Stimulated activated CD4-positive, alpha-beta T cell treated with anti-CD3 and anti-CD28 coated beads, Interleukin-1b, Interleukin-23, amount 100 ng/mL, for 1 hour (primary cell): ENCODE data around the gene PRPH.
"Not testable (repeated sequence)": the region's sequence is repeated elsewhere in the genome, so short reads cannot be mapped to it uniquely, and the experiment has no call there.

ENCODE experiments used
- DNase-seq, 2 donors: peaks; one replicate each; pipeline ENCODE4 v3.0.0-alpha.2; 2020; ENCODE audit warnings: low read depth in 2 of 2

PRPH gene

GRCh38 chr12:49276304-49277290, 18.4 kb upstream of the PRPH start:
- no peak for DNase-seq

- DNase-seq: no peak
Measured at GRCh38 chr12:49277466-49277865, 17.5 kb upstream of the PRPH start.

DNA sequence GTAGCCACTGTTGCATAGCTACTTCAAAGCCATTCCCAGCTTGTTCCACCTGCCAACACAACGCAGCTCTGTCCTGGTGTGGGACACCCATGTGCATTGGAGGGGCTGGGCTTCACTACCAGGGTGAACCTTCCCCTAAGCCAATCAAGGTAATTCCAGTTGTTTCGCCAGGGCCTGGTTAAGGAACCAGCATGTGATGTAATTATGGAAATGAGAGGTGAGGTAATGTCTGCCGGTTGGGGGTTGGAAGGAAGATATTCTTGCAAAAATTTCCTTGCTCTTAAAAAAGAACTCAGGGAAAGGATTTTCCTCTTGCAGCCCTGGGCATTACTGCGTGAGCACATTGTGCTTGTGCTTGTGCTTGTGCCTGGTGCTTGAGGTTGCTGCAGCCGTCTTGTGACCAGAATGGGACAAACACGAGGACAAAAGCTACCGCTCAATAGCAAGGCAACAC, 15.2 kb upstream of the PRPH start:
- no peak for DNase-seq

- not testable (repeated sequence) for DNase-seq
Measured at GRCh38 chr12:49280545-49280944, 14.4 kb upstream of the PRPH start.

GRCh38 chr12:49282302-49282701, 12.6 kb upstream of the PRPH start:
- DNase-seq: no peak

- DNase-seq: not testable (repeated sequence)
Measured at GRCh38 chr12:49282740-49283375, 12.1 kb upstream of the PRPH start.

GRCh38 chr12:49283541-49284429, 11.2 kb upstream of the PRPH start:
- no peak for DNase-seq

- no peak for DNase-seq
Measured at GRCh38 chr12:49284672-49285071, 10.3 kb upstream of the PRPH start.

- DNase-seq: no peak
Measured at GRCh38 chr12:49287876-49288275, 7.1 kb upstream of the PRPH start.

GRCh38 chr12:49288412-49288853, 6.5 kb upstream of the PRPH start:
- peak; percentile 18 to 49 for DNase-seq

- no peak for DNase-seq
Measured at GRCh38 chr12:49288922-49289555, 5.9 kb upstream of the PRPH start.

GRCh38 chr12:49292729-49293055, 2.3 kb upstream of the PRPH start:
- DNase-seq: no peak

DNA sequence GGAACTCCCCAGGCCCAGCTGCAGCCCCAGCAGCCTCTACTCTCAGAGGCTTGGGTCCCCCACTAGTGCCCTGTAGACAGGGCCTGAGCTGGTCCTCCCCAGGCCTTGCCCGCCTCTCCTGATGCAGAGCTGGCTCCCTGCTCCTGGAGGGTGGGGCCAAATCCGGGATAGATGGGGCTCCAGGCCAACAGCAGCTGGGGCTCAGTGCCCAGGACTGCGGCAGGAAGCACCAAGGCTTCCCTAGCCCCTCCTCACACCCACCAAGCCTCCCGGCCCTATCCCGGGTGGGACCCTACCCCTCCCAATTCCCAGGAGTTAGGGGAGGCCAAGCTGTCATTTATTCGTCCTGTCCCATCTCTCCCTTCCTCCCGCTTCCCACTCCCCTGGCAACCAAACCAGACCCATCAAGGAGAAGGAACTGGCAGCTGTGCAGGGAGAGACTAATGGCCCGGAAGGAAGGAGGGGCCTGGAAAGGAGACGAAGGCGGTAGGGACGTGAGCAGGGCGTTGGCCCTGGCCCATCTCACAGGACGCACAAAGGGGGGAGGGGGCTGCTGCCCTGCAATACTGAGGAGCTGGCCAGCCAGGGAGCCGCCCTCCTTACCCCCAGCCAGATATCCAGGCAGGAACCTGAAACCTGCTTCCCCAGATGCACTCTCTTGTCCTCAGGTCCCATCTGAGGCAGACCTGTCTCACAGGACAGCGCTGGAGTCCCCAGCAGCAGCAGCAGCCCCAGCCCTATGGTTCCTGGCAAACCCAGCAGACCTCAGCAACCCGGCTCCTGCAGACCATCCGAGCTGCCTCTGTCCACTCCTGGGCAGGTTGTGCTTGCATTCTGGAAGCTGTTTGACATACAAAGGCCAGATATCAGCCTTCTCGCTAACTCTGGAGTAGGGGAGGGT, 1.6 kb upstream of the PRPH start:
- no peak for DNase-seq

- no peak for DNase-seq
Measured at GRCh38 chr12:49294086-49294803, 702 bp upstream of the PRPH start.

- DNase-seq: no peak
Measured at GRCh38 chr12:49294804-49295081, 204 bp upstream of the PRPH start.

- DNase-seq: peak in 1 of 2 donors; percentile 35
Measured at GRCh38 chr12:49296034-49296835, 1.3 kb downstream of the PRPH start.

- no peak for DNase-seq
Measured at GRCh38 chr12:49296836-49297694, 2.1 kb downstream of the PRPH start.

- DNase-seq: no peak
Measured at GRCh38 chr12:49297695-49298060, 2.7 kb downstream of the PRPH start.
